ENCODE measurements around the gene WEE1.

Gene WEE1

DNA sequence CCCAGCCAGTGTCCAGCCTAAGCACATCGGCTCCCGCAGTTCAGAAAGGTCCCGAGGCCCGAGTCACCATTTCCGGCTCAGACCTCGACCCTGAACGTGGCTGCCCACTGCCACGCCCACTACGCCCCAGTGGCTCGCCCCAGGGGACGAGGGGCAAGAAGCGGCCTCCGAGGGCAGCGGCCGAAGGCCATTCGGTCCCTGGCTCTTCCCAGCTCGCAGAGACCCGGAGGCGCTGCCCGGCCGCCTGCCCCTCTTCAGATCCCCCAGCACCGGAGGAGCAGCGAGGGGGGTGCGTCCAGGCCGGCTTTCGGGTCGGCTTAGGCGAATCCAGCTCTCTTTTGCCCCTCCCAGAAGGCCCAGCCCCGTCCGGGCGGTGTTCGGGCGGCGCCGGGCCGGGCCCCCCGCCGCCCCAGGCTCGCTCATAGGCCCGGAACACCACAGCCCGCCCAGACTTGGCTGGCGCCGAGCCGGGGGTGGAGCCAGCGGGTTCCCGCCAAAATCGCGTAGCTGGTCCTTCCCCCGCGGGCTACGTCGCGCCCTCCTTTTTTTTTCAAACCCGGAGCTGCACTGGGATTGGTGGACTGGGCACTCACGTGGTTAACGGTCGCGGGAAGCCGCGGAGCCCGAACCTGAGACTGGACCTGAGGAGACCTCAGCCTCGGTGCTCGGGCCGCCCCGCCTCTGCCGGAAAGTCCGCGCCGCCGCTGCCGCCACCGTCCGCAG lies at the start of gene WEE1:
Gene WEE1 (plus strand): TSS at position 619 of the 723 bp plus-strand sequence. CDS start 264 bp downstream, outside the sequence.
- no peak within 1 kb of the TSS for H2AFZ ChIP-seq (ENCODE audit: low read depth, low read length, severe bottlenecking)

DNA sequence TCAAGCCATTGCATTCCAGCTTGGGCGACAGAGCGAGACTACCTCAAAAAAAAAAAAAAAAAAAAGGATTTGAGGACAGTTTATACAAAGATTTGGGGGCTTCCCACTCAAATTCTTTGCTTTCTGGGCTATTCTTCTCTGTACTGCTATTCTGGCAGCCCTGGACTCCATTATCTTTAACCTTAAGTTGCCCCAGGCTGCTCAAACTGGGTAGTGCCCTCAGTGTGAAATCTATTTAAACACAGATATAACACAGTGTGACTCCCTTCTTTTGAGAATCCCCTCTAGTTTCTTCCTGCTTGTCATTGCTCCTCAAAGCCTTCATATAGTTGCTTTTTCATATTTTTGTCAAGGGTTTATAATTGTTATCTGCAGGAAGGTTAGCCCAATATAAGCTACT lies 49.5 kb upstream of the WEE1 start:
- Histone ChIP-seq H3K36me3 (ENCODE audit: low read length) (peaks cover 12% of the 10 kb centered on the region; the same call in 1 of the 2 replicates), H3K9ac (ENCODE audit: low read length) (no peak overlapping the region), H3K9me2 (replicated peaks; ENCODE audit: insufficient read depth, low read length) (no peaks in the 10 kb centered on the region), H3K27ac (ENCODE audit: low read depth, low read length) (no peak overlapping the region), H3K9me3 (ENCODE audit: insufficient read depth, low read length) (no peaks in the 10 kb centered on the region), H3F3A (ENCODE audit: insufficient read depth) (0 out of 2 replicates have a peak, but pooled peaks cover 6% of the 10 kb centered on the region), H4K20me1 (ENCODE audit: low read depth, low read length) (no peaks in the 10 kb centered on the region), H3K79me2 (ENCODE audit: insufficient read depth, low read length) (no peaks in the 10 kb centered on the region), H3K27me3 (ENCODE audit: low read length) (no peaks in the 10 kb centered on the region), H2AFZ (ENCODE audit: low read depth, low read length, severe bottlenecking) (no peak overlapping the region), H3K4me3 (ENCODE audit: insufficient read depth, low read length, poor library complexity, severe bottlenecking) (no peak overlapping the region), H3K4me2 (ENCODE audit: low read depth, low read length, poor library complexity, severe bottlenecking) (no peak overlapping the region)
- TF ChIP-seq EZH2phosphoT487 (conservative IDR thresholded peaks at IDR 0.05; ENCODE audit: low read length) = no peak
- TF ChIP-seq, protein P1, sequence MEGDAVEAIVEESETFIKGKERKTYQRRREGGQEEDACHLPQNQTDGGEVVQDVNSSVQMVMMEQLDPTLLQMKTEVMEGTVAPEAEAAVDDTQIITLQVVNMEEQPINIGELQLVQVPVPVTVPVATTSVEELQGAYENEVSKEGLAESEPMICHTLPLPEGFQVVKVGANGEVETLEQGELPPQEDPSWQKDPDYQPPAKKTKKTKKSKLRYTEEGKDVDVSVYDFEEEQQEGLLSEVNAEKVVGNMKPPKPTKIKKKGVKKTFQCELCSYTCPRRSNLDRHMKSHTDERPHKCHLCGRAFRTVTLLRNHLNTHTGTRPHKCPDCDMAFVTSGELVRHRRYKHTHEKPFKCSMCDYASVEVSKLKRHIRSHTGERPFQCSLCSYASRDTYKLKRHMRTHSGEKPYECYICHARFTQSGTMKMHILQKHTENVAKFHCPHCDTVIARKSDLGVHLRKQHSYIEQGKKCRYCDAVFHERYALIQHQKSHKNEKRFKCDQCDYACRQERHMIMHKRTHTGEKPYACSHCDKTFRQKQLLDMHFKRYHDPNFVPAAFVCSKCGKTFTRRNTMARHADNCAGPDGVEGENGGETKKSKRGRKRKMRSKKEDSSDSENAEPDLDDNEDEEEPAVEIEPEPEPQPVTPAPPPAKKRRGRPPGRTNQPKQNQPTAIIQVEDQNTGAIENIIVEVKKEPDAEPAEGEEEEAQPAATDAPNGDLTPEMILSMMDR (IDR thresholded peaks at IDR 0.05; ENCODE audit: insufficient read depth, low read length, poor library complexity, severe bottlenecking) = no peak

More for the DNA sequence above, at the start of gene WEE1:
- peak within 1 kb of the TSS; percentile 90 for H3K4me2 ChIP-seq (ENCODE audit: low read depth, low read length, poor library complexity, severe bottlenecking)
- H3K27ac ChIP-seq (ENCODE audit: low read depth, low read length) = peak within 1 kb of the TSS; percentile 85
- H3K9ac ChIP-seq (ENCODE audit: low read length) = peak within 1 kb of the TSS; percentile 99
- no peaks in the 10 kb centered on the region for H3K27me3 ChIP-seq (ENCODE audit: low read length)
- H3K9me2 ChIP-seq (replicated peaks; ENCODE audit: insufficient read depth, low read length) = no peaks in the 10 kb centered on the region
- peak within 1 kb of the TSS; percentile 72 for H3K4me3 ChIP-seq (ENCODE audit: insufficient read depth, low read length, poor library complexity, severe bottlenecking)
- H3K79me2 ChIP-seq (ENCODE audit: insufficient read depth, low read length) = peaks cover 53% of the 10 kb centered on the region
- peaks cover 78% of the 10 kb centered on the region for H3F3A ChIP-seq (ENCODE audit: insufficient read depth)
- TF ChIP-seq, protein P1 (IDR thresholded peaks at IDR 0.05; ENCODE audit: insufficient read depth, low read length, poor library complexity, severe bottlenecking) = no peak
- TF ChIP-seq EZH2phosphoT487 (conservative IDR thresholded peaks at IDR 0.05; ENCODE audit: low read length) = no peak
- peaks cover 40% of the 10 kb centered on the region for H3K36me3 ChIP-seq (ENCODE audit: low read length)
- no peaks in the 10 kb centered on the region for H4K20me1 ChIP-seq (ENCODE audit: low read depth, low read length)
- H3K9me3 ChIP-seq (ENCODE audit: insufficient read depth, low read length) = no peaks in the 10 kb centered on the region

DNA sequence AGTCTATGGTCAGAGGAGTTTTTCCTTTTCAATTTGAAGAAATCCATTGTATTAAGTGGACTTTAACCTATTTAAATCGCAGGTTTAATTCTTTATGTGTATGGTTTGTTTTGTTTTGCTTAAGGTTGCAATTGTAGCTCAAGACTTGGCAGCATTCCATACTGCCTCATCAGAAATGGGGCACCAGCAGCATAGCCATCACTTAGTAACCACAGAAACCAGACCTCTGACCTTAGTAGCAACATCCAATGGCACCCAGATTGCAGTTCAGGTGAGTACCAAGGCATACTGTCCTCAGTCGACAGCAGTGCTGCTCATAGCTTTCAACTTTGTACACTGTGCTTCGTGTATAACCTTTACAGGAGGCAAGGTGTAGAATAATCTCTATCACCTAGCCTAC lies 48.4 kb upstream of the WEE1 start:
- no peak for TF ChIP-seq EZH2phosphoT487 (conservative IDR thresholded peaks at IDR 0.05; ENCODE audit: low read length)
- TF ChIP-seq, protein P1 (IDR thresholded peaks at IDR 0.05; ENCODE audit: insufficient read depth, low read length, poor library complexity, severe bottlenecking) = no peak
- Histone ChIP-seq H2AFZ (ENCODE audit: low read depth, low read length, severe bottlenecking) (no peak overlapping the region), H3K4me2 (ENCODE audit: low read depth, low read length, poor library complexity, severe bottlenecking) (no peak overlapping the region), H3K4me3 (ENCODE audit: insufficient read depth, low read length, poor library complexity, severe bottlenecking) (no peak overlapping the region), H3K79me2 (ENCODE audit: insufficient read depth, low read length) (no peaks in the 10 kb centered on the region), H3K9me3 (ENCODE audit: insufficient read depth, low read length) (no peaks in the 10 kb centered on the region), H3K9me2 (replicated peaks; ENCODE audit: insufficient read depth, low read length) (no peaks in the 10 kb centered on the region), H3F3A (ENCODE audit: insufficient read depth) (0 out of 2 replicates have a peak, but pooled peaks cover 6% of the 10 kb centered on the region), H3K27ac (ENCODE audit: low read depth, low read length) (no peak overlapping the region), H3K27me3 (ENCODE audit: low read length) (no peaks in the 10 kb centered on the region), H4K20me1 (ENCODE audit: low read depth, low read length) (no peaks in the 10 kb centered on the region), H3K9ac (ENCODE audit: low read length) (no peak overlapping the region), H3K36me3 (ENCODE audit: low read length) (peaks cover 12% of the 10 kb centered on the region; the same call in 1 of the 2 replicates)

Measured in SU-DHL-6 (cell line).